HEK293 (cell line): ENCODE measurements around the gene IFT122.

Experiments
- CTCF ChIA-PET: fragments of 350-600 bp; formaldehyde crosslinking; extraction: SDS; loops from one replicate; lab custom pipeline; 2021; ENCODE audit warnings: antibody characterized with exemption; lab: Yijun Ruan, JAX
- POLR2A ChIA-PET: fragments of 300-600 bp; formaldehyde crosslinking; extraction: SDS; loops from one replicate; lab custom pipeline; 2020; ENCODE audit warnings: antibody characterized with exemption, inconsistent platforms; lab: Yijun Ruan, JAX
- H3K27ac ChIP-seq: fragments of 200-500 bp; sonication (Bioruptor generic); 2 replicates; pipeline ENCODE4 v1.5.1; 2014; ENCODE audit warnings: low read depth, low read length, control low read depth, inconsistent platforms; ENCODE audit errors: extremely low read depth
- H3K36me3 ChIP-seq, 2 experiments: fragments of 200-500 bp in 1 of 2; sonication (Bioruptor generic) in 1 of 2; 1 replicate in 1 of 2; 2 replicates in 1 of 2; pipeline ENCODE4 v1.5.1; 2014 to 2017; ENCODE audit warnings: inconsistent platforms in 2 of 2, low read length in 2 of 2; ENCODE audit not compliant: control insufficient read depth in 2 of 2, insufficient read depth in 1 of 2
- H3K4me1 ChIP-seq: fragments of 200-500 bp; sonication (Bioruptor generic); 2 replicates; pipeline ENCODE4 v1.5.1; 2014; ENCODE audit warnings: mild to moderate bottlenecking, low read length, inconsistent platforms; ENCODE audit not compliant: control insufficient read depth, insufficient read depth
- H3K4me3 ChIP-seq: 2 replicates; pipeline ENCODE4 v1.5.1; 2011; ENCODE audit warnings: low read depth, mild to moderate bottlenecking, control low read depth, low read length, moderate library complexity
- H3K9me3 ChIP-seq: fragments of 200-500 bp; sonication (Bioruptor generic); 2 replicates; pipeline ENCODE4 v1.5.1; 2014; ENCODE audit warnings: low read depth, low read length, inconsistent platforms; ENCODE audit not compliant: control insufficient read depth, insufficient read depth
- GLIS2 ChIP-seq: fragments of 450-650 bp; formaldehyde crosslinking; IDR thresholded peaks from 2 replicates; pipeline ENCODE4 v1.5.1; 2016; ENCODE audit warnings: missing biosample characterization, missing genetic modification characterization
- INSM2 ChIP-seq: fragments of 450-650 bp; formaldehyde crosslinking; IDR thresholded peaks from 2 replicates; pipeline ENCODE4 v1.5.1; 2016; ENCODE audit warnings: missing biosample characterization, missing genetic modification characterization
- KLF9 ChIP-seq: fragments of 450-650 bp; formaldehyde crosslinking; IDR thresholded peaks from 2 replicates; pipeline ENCODE4 v1.5.1; 2016; ENCODE audit warnings: missing biosample characterization, missing genetic modification characterization, low read depth
- OVOL3 ChIP-seq: fragments of 450-650 bp; formaldehyde crosslinking; IDR thresholded peaks from 2 replicates; pipeline ENCODE4 v1.5.1; 2016; ENCODE audit warnings: missing biosample characterization, missing genetic modification characterization
- ZBTB48 ChIP-seq: fragments of 450-650 bp; formaldehyde crosslinking; IDR thresholded peaks from 2 replicates; pipeline ENCODE4 v1.5.1; 2016; ENCODE audit warnings: missing biosample characterization, missing genetic modification characterization
- ZEB2 ChIP-seq: fragments of 450-650 bp; formaldehyde crosslinking; IDR thresholded peaks from 2 replicates; pipeline ENCODE4 v1.5.1; 2016; ENCODE audit warnings: missing biosample characterization, missing genetic modification characterization
- ZFP69B ChIP-seq: fragments of 450-650 bp; formaldehyde crosslinking; IDR thresholded peaks from 2 replicates; pipeline ENCODE4 v1.5.1; 2016; ENCODE audit warnings: missing biosample characterization, missing genetic modification characterization
- ZNF133 ChIP-seq: fragments of 450-650 bp; formaldehyde crosslinking; IDR thresholded peaks from 2 replicates; pipeline ENCODE4 v1.5.1; 2016; ENCODE audit warnings: missing biosample characterization, missing genetic modification characterization
- ZNF18 ChIP-seq: fragments of 450-650 bp; formaldehyde crosslinking; IDR thresholded peaks from 2 replicates; pipeline ENCODE4 v1.5.1; 2016; ENCODE audit warnings: missing biosample characterization, missing genetic modification characterization
- ZNF184 ChIP-seq: fragments of 450-650 bp; IDR thresholded peaks from 2 replicates; pipeline ENCODE4 v1.5.1; 2018; ENCODE audit warnings: missing biosample characterization, mild to moderate bottlenecking, missing genetic modification characterization
- ZNF239 ChIP-seq: fragments of 450-650 bp; formaldehyde crosslinking; IDR thresholded peaks from 2 replicates; pipeline ENCODE4 v1.5.1; 2016; ENCODE audit warnings: missing biosample characterization, missing genetic modification characterization
- ZNF501 ChIP-seq: fragments of 450-650 bp; formaldehyde crosslinking; IDR thresholded peaks from 2 replicates; pipeline ENCODE4 v1.5.1; 2016; ENCODE audit warnings: missing biosample characterization, missing genetic modification characterization
- ZNF555 ChIP-seq: fragments of 450-650 bp; formaldehyde crosslinking; conservative IDR thresholded peaks from 2 replicates; pipeline ENCODE4 v1.5.1; 2017; ENCODE audit warnings: missing biosample characterization, mild to moderate bottlenecking, missing genetic modification characterization, inconsistent platforms
- ZNF585B ChIP-seq: fragments of 450-650 bp; formaldehyde crosslinking; IDR thresholded peaks from 2 replicates; pipeline ENCODE4 v1.5.1; 2016; ENCODE audit warnings: missing biosample characterization, missing genetic modification characterization
- ZNF596 ChIP-seq: fragments of 450-650 bp; IDR thresholded peaks from 2 replicates; pipeline ENCODE4 v1.5.0; 2018; ENCODE audit warnings: missing biosample characterization, mild to moderate bottlenecking, missing genetic modification characterization, moderate library complexity
- ZNF623 ChIP-seq: fragments of 450-650 bp; formaldehyde crosslinking; IDR thresholded peaks from 2 replicates; pipeline ENCODE4 v1.5.1; 2016; ENCODE audit warnings: missing biosample characterization, missing genetic modification characterization
- ZNF670 ChIP-seq: fragments of 450-650 bp; formaldehyde crosslinking; IDR thresholded peaks from 2 replicates; pipeline ENCODE4 v1.5.1; 2016; ENCODE audit warnings: missing biosample characterization, missing genetic modification characterization, low read depth
- ZNF837 ChIP-seq: fragments of 450-650 bp; formaldehyde crosslinking; IDR thresholded peaks from 2 replicates; pipeline ENCODE4 v1.5.1; 2016; ENCODE audit warnings: missing biosample characterization, missing genetic modification characterization
- ZSCAN23 ChIP-seq: fragments of 450-650 bp; formaldehyde crosslinking; IDR thresholded peaks from 2 replicates; pipeline ENCODE4 v1.5.1; 2016; ENCODE audit warnings: missing biosample characterization, missing genetic modification characterization
- TF ChIP-seq, protein P1 (sequence below): fragments of 450-650 bp; formaldehyde crosslinking; IDR thresholded peaks from 2 replicates; pipeline ENCODE4 v1.5.1; 2016; ENCODE audit warnings: missing biosample characterization, missing genetic modification characterization, borderline replicate concordance
- TF ChIP-seq, protein P2 (sequence below): fragments of 450-650 bp; formaldehyde crosslinking; optimal IDR thresholded peaks from 2 replicates; pipeline ENCODE3; 2016; ENCODE audit warnings: missing biosample characterization, mild to moderate bottlenecking, missing genetic modification characterization
- TF ChIP-seq, protein P3 (sequence below): fragments of 450-650 bp; formaldehyde crosslinking; IDR thresholded peaks from 2 replicates; pipeline ENCODE4 v1.5.1; 2017; ENCODE audit warnings: missing biosample characterization, missing genetic modification characterization

Gene IFT122

GRCh38 chr3:129448186-129448895 is 8.3 kb downstream of the IFT122 start (continued):
- no peak for TF ChIP-seq ZNF555
- TF ChIP-seq OVOL3 (tag by site-specific recombination) = no peak

DNA sequence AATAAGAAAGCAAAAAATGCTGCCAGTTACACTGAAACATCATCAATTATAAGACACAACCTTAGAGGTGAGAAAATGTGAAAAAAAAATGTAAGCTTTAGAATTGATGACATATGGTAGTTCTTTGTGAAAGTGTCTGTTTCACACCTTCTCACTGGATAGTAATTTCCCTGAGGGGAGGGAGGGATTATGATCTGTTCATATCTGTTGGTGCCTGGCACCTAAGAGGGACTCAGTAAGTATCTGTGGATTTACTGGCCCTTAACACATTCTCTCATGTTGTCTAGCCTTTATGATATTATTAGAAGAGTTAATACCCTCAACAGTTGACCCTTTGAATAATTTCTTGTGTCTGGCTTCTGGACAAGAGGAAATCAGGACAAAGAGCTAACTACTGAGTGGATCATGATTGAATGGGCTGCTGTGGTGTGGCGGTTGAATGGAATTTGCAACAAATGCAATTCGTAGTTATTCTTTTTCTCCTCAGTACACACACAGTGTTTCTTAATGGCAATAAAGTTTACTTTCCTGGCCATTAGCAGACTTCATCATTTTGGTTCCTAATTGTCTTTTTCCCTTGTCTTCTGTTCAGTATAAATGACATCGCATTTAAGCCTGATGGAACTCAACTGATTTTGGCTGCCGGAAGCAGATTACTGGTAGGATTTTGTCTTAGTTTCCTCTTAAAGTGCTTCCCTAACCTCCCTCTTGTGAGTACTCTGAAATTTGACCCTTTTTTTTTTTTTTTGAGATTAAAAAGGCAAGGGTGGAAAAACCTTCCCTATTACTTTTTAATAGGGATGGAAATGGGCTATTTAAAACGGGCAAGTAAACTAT is 9.5 kb downstream of the IFT122 start:
- POLR2A ChIA-PET = interaction anchor here (2.3 kb wide), 1 partner anchor 10 kb away, joined by 8 read pairs; the partner anchor contains the start of genes IFT122 and MBD4
- no peak for TF ChIP-seq ZNF133 (tag by site-specific recombination)
- no peak for TF ChIP-seq ZNF585B (tag by site-specific recombination)
- no peak for TF ChIP-seq ZSCAN23 (tag by site-specific recombination)
- TF ChIP-seq INSM2 (tag by site-specific recombination) = no peak
- TF ChIP-seq ZNF239 (tag by site-specific recombination) = no peak
- no peak for TF ChIP-seq ZNF670 (tag by site-specific recombination)
- TF ChIP-seq, protein P1, sequence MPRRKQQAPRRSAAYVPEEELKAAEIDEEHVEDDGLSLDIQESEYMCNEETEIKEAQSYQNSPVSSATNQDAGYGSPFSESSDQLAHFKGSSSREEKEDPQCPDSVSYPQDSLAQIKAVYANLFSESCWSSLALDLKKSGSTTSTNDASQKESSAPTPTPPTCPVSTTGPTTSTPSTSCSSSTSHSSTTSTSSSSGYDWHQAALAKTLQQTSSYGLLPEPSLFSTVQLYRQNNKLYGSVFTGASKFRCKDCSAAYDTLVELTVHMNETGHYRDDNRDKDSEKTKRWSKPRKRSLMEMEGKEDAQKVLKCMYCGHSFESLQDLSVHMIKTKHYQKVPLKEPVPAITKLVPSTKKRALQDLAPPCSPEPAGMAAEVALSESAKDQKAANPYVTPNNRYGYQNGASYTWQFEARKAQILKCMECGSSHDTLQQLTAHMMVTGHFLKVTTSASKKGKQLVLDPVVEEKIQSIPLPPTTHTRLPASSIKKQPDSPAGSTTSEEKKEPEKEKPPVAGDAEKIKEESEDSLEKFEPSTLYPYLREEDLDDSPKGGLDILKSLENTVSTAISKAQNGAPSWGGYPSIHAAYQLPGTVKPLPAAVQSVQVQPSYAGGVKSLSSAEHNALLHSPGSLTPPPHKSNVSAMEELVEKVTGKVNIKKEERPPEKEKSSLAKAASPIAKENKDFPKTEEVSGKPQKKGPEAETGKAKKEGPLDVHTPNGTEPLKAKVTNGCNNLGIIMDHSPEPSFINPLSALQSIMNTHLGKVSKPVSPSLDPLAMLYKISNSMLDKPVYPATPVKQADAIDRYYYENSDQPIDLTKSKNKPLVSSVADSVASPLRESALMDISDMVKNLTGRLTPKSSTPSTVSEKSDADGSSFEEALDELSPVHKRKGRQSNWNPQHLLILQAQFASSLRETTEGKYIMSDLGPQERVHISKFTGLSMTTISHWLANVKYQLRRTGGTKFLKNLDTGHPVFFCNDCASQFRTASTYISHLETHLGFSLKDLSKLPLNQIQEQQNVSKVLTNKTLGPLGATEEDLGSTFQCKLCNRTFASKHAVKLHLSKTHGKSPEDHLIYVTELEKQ (tag by site-specific recombination) = no peak
- no peak for TF ChIP-seq ZFP69B
- TF ChIP-seq OVOL3 (tag by site-specific recombination) = no peak
- no peak for TF ChIP-seq ZNF837
- no peak for TF ChIP-seq ZNF501 (tag by site-specific recombination)
- no peak for TF ChIP-seq GLIS2 (tag by site-specific recombination)
- H3K27ac ChIP-seq = no peak overlapping the region
- H3K4me1 ChIP-seq = no peaks in the 10 kb centered on the region
- H3K4me3 ChIP-seq = no peak overlapping the region
- CTCF ChIA-PET = no interaction called here
- H3K36me3 ChIP-seq = peaks cover 0 to 7% of the 10 kb centered on the region in 2 experiments; a peak in 1 of 3 replicates
- H3K9me3 ChIP-seq = no peaks in the 10 kb centered on the region

DNA sequence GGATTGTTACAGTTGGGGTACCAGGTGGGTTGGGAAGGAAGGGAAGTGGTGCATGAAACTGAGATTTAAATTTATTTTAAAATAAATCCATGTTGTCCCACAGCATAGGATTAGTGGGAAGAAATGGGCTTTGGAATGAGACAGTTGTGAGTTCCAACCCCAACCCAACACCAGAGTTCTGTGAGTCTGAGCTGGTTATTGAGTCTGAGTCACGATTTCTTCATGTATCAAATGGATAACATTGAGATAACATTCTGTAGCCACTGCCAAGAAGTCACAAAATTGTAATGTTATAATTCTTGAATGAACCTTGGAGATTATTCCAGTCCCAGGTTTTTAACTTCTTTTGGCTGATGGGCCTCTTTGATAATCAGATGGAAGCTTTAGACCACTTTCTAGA is 13.7 kb downstream of the IFT122 start:
- Histone ChIP-seq H3K4me1 (no peaks in the 10 kb centered on the region), H3K9me3 (no peaks in the 10 kb centered on the region), H3K36me3 (peaks cover 0 to 12% of the 10 kb centered on the region in 2 experiments; a peak in 2 of 3 replicates), H3K27ac (no peak overlapping the region), H3K4me3 (no peak overlapping the region)
- CTCF ChIA-PET = no interaction called here
- POLR2A ChIA-PET = interaction anchor here (0.6 kb wide), 1 partner anchor 180 kb away, joined by 3 read pairs; no protein-coding TSS in a partner anchor
- TF ChIP-seq ZNF623 (no peak), ZNF18 (tag by site-specific recombination) (no peak), ZEB2 (no peak), KLF9 (tag by site-specific recombination) (no peak), ZNF596 (tag by site-specific recombination) (no peak), ZNF184 (tag by site-specific recombination) (no peak), ZBTB48 (tag by site-specific recombination) (no peak)
- TF ChIP-seq, protein P2, sequence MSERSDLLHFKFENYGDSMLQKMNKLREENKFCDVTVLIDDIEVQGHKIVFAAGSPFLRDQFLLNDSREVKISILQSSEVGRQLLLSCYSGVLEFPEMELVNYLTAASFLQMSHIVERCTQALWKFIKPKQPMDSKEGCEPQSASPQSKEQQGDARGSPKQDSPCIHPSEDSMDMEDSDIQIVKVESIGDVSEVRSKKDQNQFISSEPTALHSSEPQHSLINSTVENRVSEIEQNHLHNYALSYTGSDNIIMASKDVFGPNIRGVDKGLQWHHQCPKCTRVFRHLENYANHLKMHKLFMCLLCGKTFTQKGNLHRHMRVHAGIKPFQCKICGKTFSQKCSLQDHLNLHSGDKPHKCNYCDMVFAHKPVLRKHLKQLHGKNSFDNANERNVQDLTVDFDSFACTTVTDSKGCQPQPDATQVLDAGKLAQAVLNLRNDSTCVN = no peak
- TF ChIP-seq, protein P3, sequence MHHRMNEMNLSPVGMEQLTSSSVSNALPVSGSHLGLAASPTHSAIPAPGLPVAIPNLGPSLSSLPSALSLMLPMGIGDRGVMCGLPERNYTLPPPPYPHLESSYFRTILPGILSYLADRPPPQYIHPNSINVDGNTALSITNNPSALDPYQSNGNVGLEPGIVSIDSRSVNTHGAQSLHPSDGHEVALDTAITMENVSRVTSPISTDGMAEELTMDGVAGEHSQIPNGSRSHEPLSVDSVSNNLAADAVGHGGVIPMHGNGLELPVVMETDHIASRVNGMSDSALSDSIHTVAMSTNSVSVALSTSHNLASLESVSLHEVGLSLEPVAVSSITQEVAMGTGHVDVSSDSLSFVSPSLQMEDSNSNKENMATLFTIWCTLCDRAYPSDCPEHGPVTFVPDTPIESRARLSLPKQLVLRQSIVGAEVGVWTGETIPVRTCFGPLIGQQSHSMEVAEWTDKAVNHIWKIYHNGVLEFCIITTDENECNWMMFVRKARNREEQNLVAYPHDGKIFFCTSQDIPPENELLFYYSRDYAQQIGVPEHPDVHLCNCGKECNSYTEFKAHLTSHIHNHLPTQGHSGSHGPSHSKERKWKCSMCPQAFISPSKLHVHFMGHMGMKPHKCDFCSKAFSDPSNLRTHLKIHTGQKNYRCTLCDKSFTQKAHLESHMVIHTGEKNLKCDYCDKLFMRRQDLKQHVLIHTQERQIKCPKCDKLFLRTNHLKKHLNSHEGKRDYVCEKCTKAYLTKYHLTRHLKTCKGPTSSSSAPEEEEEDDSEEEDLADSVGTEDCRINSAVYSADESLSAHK (tag by site-specific recombination) = no peak
